HG03175 (cell line): ENCODE measurements around the gene LDHB.
"Not testable (repeated sequence)": the region's sequence is repeated elsewhere in the genome, so short reads cannot be mapped to it uniquely, and the experiment has no call there.

Source experiments
- ATAC-seq: cut with Tn5 transposase; IDR thresholded peaks from one replicate; pipeline ENCODE4 v1.9.1; 2021; ENCODE audit warnings: mild to moderate bottlenecking, moderate library complexity; ENCODE audit not compliant: unreplicated experiment

LDHB gene

GRCh38 chr12:21662122-21662792, 4.6 kb upstream of the LDHB start:
- ATAC-seq = no peak

DNA sequence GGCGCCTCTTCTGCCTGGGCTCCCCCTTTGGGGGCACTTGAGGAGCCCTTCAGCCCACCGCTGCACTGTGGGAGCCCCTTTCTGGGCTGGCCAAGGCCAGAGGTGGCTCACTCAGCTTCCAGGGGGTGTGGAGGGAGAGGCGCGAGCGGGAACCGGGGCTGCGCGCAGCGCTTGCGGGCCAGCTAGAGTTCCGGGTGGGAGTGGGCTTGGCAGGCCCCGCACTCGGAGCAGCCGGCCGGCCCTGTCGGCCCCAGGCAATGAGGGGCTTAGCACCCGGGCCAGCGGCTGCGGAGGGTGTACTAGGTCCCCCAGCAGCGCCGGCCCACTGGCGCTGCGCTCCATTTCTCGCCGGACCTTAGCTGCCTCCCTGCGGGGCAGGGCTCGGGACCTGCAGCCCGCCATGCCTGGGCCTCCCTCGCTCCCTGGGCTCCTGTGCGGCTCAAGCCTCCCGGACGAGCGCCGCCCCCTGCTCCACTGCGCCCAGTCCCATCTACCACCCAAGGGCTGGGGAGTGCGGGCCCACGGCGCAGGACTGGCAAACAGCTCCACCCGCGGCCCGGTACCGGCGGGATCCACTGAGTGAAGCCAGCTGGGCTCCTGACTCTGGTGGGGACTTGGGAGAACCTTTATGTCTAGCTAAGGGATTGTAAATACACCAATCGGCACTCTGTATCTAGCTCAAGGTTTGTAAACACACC, 3.9 kb upstream of the LDHB start:
- ATAC-seq = not testable (repeated sequence)

DNA sequence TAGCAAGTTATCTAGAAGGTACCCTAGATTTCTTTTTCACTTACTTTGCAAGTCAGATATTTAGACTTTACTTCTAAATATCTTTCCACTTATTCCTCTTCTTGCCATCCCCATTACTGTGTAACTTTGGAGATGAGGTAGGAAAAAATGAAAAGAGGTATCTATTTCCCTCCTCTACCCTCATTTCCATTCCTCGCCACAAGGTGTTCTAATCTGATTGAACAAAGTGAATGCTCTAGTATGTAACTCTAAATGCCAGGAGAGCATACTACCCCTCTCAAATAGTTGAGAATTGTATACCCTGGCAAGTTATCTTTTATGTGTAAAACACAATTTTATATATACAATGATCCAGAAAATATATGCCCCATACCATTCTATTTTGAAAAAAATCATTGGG, 1.7 kb upstream of the LDHB start:
- ATAC-seq = no peak

GRCh38 chr12:21656905-21657325, 727 bp downstream of the LDHB start:
- ATAC-seq = peak; percentile 33

DNA sequence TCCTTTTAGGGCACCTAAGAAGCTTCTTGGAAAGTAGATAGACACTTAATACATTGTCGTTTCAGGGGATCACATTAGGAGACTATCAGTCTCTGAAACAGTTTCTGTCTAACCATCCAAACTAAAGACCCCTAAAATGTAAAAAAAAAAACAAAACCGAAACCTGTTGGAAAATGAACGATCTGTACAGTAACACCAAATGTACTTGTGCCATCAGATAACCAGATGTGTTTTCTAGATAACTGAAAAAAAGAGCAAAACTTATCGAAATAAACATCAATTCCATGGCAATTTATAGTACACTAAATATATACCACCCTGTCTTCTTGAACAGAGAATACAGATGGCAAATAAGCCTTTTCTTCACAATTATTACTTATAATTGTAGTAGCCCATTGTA, 2.1 kb downstream of the LDHB start:
- no peak for ATAC-seq

DNA sequence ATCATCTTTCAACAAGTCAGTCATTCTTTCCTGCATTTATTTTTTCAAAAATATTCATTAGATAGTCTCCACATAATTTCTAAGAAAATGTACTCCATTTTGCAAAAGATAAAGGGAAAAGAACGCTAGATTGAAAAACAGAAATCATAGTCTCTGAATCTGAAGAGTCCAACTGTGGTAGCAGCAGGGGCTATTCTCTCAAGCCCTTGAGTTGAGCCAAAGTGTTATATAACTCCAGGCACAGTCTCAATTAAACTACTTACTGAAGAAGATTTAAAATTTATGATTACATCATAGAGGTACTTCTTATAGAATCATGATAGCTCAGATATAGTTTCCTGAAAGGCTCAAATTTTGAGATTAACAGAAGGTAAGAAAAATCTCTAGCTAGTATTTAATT, 5.8 kb downstream of the LDHB start:
- no peak for ATAC-seq

- ATAC-seq = no peak
Measured at GRCh38 chr12:21650997-21651396, 6.6 kb downstream of the LDHB start.

DNA sequence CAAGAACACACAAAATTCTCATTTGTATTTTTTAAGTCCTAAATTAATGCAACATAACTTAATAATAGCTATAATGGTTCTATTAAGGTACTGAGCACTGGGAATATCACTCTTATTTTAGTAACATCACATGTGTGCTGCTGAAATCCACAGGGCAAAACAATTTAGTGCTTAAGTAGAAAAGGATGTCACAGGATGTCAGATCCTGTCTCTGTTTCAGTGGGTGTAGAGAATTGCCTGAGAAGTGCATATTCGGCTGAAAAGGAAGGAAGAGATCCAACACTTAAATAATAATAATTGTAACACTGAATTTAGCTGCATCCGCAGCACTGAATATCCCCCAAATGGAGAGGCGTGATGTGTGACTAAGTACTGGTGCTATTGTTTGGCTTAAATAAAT, 8.6 kb downstream of the LDHB start:
- no peak for ATAC-seq

- no peak for ATAC-seq
Measured at GRCh38 chr12:21648378-21648777, 9.3 kb downstream of the LDHB start.

DNA sequence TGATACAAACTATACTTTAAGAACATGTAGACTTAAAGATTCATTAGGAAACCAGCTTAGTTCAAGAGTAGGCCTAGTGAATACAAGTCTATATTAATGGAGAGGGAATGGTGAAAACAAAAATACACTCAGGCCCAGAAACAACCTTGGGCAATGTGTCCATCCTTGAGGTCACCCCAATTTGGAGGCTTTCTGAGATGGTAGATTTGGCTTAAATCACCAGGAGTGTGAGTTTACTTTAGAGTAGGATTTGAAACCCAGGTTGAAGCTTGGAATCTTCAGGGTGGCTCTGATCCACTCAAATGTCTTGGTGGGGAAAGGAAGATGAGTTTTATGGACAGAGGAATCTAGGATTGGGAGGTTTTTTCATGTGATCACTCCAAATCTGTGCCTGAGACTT, 10.5 kb downstream of the LDHB start:
- no peak for ATAC-seq

DNA sequence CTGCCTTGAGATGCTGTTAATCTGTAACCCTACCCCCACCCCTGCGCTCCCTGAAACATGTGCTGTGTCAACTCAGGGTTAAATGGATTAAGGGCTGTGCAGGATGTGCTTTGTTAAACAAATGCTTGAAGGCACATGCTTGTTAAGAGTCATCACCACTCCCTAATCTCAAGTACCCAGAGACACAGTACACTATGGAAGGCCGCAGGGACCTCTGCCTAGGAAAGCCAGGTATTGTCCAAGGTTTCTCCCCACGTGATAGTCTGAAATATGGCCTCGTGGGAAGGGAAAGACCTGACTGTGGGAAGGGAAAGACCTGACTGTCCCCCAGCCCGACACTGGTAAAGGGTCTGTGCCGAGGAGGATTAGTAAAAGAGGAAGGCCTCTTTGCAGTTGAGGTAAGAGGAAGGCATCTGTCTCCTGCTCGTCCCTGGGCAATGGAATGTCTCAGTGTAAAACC, 12.6 kb downstream of the LDHB start:
- ATAC-seq = not testable (repeated sequence)

- no peak for ATAC-seq
Measured at GRCh38 chr12:21644516-21644915, 13.1 kb downstream of the LDHB start.

DNA sequence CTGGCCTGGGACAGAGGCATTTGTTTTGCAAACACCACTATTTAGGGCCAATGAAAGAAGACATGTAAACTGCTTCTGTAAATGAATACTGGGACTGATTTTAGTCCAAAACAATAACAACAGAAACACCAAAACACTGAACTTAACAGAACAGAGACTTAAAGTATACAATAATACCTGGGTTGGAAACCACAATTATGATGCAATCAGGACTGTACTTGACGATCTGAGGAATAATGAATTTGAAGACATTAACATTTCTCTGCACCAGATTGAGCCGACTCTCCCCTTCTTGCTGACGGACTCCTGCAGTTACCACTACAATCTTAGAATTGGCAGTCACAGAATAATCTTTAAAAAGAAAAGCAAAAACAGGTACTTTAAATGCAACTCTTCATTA, 13.9 kb downstream of the LDHB start:
- no peak for ATAC-seq

GRCh38 chr12:21642707-21643389, 14.8 kb downstream of the LDHB start:
- no peak for ATAC-seq

DNA sequence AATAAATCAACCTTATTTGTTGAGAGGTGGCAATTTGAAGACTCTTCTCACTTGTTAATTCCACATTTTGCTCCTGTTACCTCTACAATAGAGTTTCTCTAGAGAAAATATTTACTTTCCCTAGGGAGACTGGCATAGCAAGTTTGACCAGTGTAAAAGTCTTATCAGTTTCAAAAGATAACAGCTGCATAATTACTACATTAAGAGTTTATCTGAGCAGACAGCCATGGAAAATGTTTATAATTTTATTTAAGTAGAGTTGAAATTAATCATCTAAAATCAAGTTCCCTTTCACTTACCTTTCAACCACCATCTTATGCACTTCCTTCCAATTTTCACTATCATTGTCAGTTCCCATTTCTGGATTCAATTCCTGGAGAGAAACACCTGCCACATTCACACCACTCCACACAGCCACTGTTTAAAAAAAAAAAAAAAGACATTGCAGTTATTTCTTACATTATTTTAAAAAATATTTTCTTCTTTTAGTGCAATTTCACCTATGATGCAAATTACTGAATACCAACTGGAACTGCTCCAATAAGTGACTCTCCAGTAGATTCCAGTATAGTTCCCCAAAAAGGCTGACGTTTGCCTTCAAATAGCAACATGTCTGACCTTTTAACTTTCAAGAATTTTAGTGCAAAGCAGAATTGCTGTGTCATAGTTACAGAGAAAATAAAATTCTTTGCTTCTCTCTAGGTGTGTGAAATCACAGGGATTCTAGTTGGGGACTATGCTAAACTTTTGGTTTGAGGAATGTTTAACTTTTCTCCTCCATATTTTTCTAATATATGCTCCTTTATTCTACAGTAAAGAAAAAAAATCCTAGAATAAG, 19.4 kb downstream of the LDHB start:
- no peak for ATAC-seq

DNA sequence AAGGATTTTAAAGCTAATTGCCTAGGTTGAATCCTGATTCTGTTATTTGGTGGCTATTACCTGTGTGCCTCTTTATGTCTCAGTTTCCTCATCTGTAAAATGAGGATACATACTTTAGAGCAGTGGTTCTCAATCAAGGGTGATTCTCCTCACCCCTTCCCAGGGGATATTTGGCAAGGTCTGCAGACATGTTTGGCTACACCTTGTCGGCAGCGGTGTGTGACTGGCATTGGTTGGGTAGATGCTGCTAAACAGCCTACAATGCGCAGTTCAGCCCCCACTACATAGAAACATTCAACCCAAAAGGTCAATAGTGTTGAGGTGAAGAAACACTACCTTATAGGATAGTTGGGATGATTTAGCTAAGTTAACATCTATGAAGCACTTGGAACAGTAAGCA, 23.4 kb downstream of the LDHB start:
- no peak for ATAC-seq

- ATAC-seq = no peak
Measured at GRCh38 chr12:21631367-21631766, 26.3 kb downstream of the LDHB start.

GRCh38 chr12:21627924-21628323, 29.7 kb downstream of the LDHB start:
- no peak for ATAC-seq

- ATAC-seq = no peak
Measured at GRCh38 chr12:21618566-21618965, 39.1 kb downstream of the LDHB start.

DNA sequence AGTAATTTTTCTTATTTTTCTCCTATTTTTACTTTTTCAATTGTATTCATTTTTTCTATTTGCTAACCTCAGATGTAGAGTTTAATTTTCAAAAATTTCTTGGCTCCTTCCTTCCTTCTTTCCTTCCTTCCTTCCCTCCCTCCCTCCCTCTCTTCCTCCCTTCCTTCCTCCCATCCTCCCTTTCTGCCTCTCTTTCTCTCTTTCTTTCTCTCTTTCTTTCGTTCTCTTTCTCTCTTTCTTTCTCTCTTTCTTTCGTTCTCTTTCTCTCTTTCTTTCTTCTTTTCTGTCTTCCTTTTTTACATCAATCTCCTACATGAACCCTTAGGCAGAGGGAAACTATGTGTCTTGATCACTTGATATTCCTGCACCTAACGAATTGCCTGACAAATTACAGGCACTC, 40.6 kb downstream of the LDHB start:
- no peak for ATAC-seq

DNA sequence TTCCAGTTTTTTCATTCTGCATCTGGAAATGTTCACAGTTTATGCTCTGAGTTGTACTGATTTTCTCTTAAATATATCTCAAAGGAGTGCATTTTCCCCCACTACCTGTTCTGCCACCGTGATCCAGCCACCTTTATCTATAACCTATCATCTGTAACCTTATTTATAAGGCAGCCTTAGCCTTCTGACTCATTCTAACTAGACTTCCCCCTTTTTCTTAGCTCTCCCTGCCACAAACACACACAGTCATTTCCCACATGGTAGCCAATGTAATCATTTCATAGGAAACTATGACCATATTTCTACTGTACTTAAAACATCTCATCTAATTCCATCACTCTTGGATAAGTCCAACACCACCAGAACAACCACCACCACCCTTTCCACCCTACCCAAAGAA, 42.2 kb downstream of the LDHB start:
- no peak for ATAC-seq
